DND-41 (cell line): Measurements from ENCODE around the gene DPF3.

Experiments used
- ATAC-seq: fragments of 200-7000 bp; cut with Tn5 transposase; 3 replicates; pipeline ENCODE4 v1.9.1; 2021; ENCODE audit warnings: low read depth; ENCODE audit not compliant: insufficient read depth
- DNase-seq: peaks from one replicate; pipeline ENCODE4 v3.0.0-alpha.2; 2020
- H2AFZ ChIP-seq: 2 replicates; pipeline ENCODE4 v1.6.0; 2012; ENCODE audit warnings: low read depth, low read length
- H3K27ac ChIP-seq: 2 replicates; pipeline ENCODE4 v1.5.1; 2012; ENCODE audit warnings: low read length, inconsistent platforms
- H3K27me3 ChIP-seq: fragments of 200-600 bp; sonication (generic); 2 replicates; pipeline ENCODE4 v1.6.0; 2012; ENCODE audit warnings: low read length, mild to moderate bottlenecking, inconsistent platforms; ENCODE audit not compliant: insufficient read depth, poor library complexity
- H3K36me3 ChIP-seq: 2 replicates; pipeline ENCODE4 v1.5.1; 2012; ENCODE audit warnings: low read length, inconsistent platforms; ENCODE audit not compliant: insufficient read depth
- H3K4me1 ChIP-seq: 2 replicates; pipeline ENCODE4 v1.5.1; 2012; ENCODE audit warnings: mild to moderate bottlenecking, low read length; ENCODE audit not compliant: insufficient read depth
- H3K4me2 ChIP-seq: 2 replicates; pipeline ENCODE4 v1.6.0; 2012; ENCODE audit warnings: mild to moderate bottlenecking, moderate library complexity, low read length, inconsistent platforms; ENCODE audit not compliant: insufficient read depth
- H3K4me3 ChIP-seq, 2 experiments: fragments of 200-600 bp in 1 of 2; shearing (Covaris generic) in 1 of 2; 2 replicates each; pipeline ENCODE4 v1.5.1; 2012 to 2016; ENCODE audit warnings: inconsistent platforms in 2 of 2, low read length in 2 of 2, mild to moderate bottlenecking in 2 of 2, low read depth in 1 of 2, moderate library complexity in 1 of 2
- H3K79me2 ChIP-seq: 2 replicates; pipeline ENCODE4 v1.6.0; 2012; ENCODE audit warnings: low read length, inconsistent platforms; ENCODE audit not compliant: insufficient read depth
- H3K9ac ChIP-seq: 2 replicates; pipeline ENCODE4 v1.6.0; 2012; ENCODE audit warnings: low read depth, mild to moderate bottlenecking, inconsistent platforms, low read length, moderate library complexity
- H3K9me3 ChIP-seq: 2 replicates; pipeline ENCODE4 v1.5.1; 2012; ENCODE audit warnings: low read length, moderate library complexity, mild to moderate bottlenecking, inconsistent platforms; ENCODE audit not compliant: insufficient read depth, severe bottlenecking
- H4K20me1 ChIP-seq: 2 replicates; pipeline ENCODE4 v1.6.0; 2012; ENCODE audit warnings: low read length; ENCODE audit not compliant: insufficient read depth
- EZH2 ChIP-seq: IDR thresholded peaks from 3 replicates; pipeline ENCODE4 v1.6.1; 2012; ENCODE audit warnings: borderline replicate concordance, low read depth, mild to moderate bottlenecking, moderate library complexity, low read length, inconsistent platforms; ENCODE audit not compliant: severe bottlenecking
- TF ChIP-seq, protein P1 (sequence below): IDR thresholded peaks from 2 replicates; pipeline ENCODE4 v1.5.1; 2012; ENCODE audit warnings: borderline replicate concordance, low read length, moderate library complexity, mild to moderate bottlenecking; ENCODE audit not compliant: poor library complexity, severe bottlenecking; ENCODE audit errors: extremely low read depth

Gene DPF3

GRCh38 chr14:72879431-72879830 is 14.5 kb downstream of the DPF3 start:
- Histone ChIP-seq H3K79me2 (no peaks in the 10 kb centered on the region), H3K4me3 (no peak overlapping the region), H3K4me1 (no peaks in the 10 kb centered on the region), H4K20me1 (0 out of 2 replicates have a peak, but pooled peaks cover 3% of the 10 kb centered on the region), H3K36me3 (no peaks in the 10 kb centered on the region), H3K27ac (no peak overlapping the region), H3K9me3 (no peaks in the 10 kb centered on the region), H3K4me2 (no peak overlapping the region), H3K27me3 (no peaks in the 10 kb centered on the region), H3K9ac (no peak overlapping the region), H2AFZ (no peak overlapping the region)
- ATAC-seq, result no peak
- no peak for DNase-seq
- no peak for TF ChIP-seq EZH2
- TF ChIP-seq, protein P1, sequence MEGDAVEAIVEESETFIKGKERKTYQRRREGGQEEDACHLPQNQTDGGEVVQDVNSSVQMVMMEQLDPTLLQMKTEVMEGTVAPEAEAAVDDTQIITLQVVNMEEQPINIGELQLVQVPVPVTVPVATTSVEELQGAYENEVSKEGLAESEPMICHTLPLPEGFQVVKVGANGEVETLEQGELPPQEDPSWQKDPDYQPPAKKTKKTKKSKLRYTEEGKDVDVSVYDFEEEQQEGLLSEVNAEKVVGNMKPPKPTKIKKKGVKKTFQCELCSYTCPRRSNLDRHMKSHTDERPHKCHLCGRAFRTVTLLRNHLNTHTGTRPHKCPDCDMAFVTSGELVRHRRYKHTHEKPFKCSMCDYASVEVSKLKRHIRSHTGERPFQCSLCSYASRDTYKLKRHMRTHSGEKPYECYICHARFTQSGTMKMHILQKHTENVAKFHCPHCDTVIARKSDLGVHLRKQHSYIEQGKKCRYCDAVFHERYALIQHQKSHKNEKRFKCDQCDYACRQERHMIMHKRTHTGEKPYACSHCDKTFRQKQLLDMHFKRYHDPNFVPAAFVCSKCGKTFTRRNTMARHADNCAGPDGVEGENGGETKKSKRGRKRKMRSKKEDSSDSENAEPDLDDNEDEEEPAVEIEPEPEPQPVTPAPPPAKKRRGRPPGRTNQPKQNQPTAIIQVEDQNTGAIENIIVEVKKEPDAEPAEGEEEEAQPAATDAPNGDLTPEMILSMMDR, result no peak

- H3K79me2 ChIP-seq, result no peaks in the 10 kb centered on the region
- H3K27ac ChIP-seq, result no peak overlapping the region
- H3K36me3 ChIP-seq, result no peaks in the 10 kb centered on the region
- H3K4me1 ChIP-seq, result no peaks in the 10 kb centered on the region
- no peak overlapping the region for H3K4me2 ChIP-seq
- H4K20me1 ChIP-seq, result 0 out of 2 replicates have a peak, but pooled peaks cover 3% of the 10 kb centered on the region
- no peak for TF ChIP-seq EZH2
- TF ChIP-seq, protein P1, result no peak
- H3K9ac ChIP-seq, result no peak overlapping the region
- ATAC-seq (no peak), DNase-seq (no peak)
- H2AFZ ChIP-seq, result no peak overlapping the region
- H3K27me3 ChIP-seq, result no peaks in the 10 kb centered on the region
- no peak overlapping the region for H3K4me3 ChIP-seq
- no peaks in the 10 kb centered on the region for H3K9me3 ChIP-seq
Measured at GRCh38 chr14:72878746-72879145, 15.2 kb downstream of the DPF3 start.

- H3K36me3 ChIP-seq, result no peaks in the 10 kb centered on the region
- no peak overlapping the region for H3K4me3 ChIP-seq
- no peak for ATAC-seq
- 0 out of 2 replicates have a peak, but pooled peaks cover 3% of the 10 kb centered on the region for H4K20me1 ChIP-seq
- H2AFZ ChIP-seq, result no peak overlapping the region
- no peaks in the 10 kb centered on the region for H3K27me3 ChIP-seq
- no peaks in the 10 kb centered on the region for H3K4me1 ChIP-seq
- H3K4me2 ChIP-seq, result no peak overlapping the region
- no peak for DNase-seq
- H3K27ac ChIP-seq, result no peak overlapping the region
- TF ChIP-seq, protein P1, result no peak
- no peak for TF ChIP-seq EZH2
- H3K79me2 ChIP-seq, result no peaks in the 10 kb centered on the region
- no peak overlapping the region for H3K9ac ChIP-seq
- peaks cover under 1% of the 10 kb centered on the region for H3K9me3 ChIP-seq
Measured at GRCh38 chr14:72876710-72877063, 17.2 kb downstream of the DPF3 start.
